Smooth muscle cell (in vitro differentiated cells): Measurements from ENCODE around the gene ARID4B. TPM values are rescaled to one million over a fixed set of nuclear protein-coding genes. Genes with fewer than 3 reads are reported as not detected.
"Not testable (repeated sequence)": the region's sequence is repeated elsewhere in the genome, so short reads cannot be mapped to it uniquely, and the experiment has no call there.

Experiments
- DNase-seq: peaks from one replicate; lab custom pipeline; 2025; ENCODE audit not compliant: unreplicated experiment; lab: John Stamatoyannopoulos, UW
- H2AFZ ChIP-seq: fragments of 200-600 bp; sonication (generic); 2 replicates; pipeline ENCODE4 v1.6.0; 2016; ENCODE audit warnings: antibody characterized with exemption, low read depth, mild to moderate bottlenecking
- H3F3A ChIP-seq: fragments of 200-600 bp; sonication (generic); 2 replicates; pipeline ENCODE4 v1.6.0; 2017; ENCODE audit warnings: antibody characterized with exemption, low read depth
- H3K27ac ChIP-seq: fragments of 200-600 bp; sonication (generic); 2 replicates; pipeline ENCODE4 v1.5.1; 2016; ENCODE audit warnings: low read depth, mild to moderate bottlenecking
- H3K27me3 ChIP-seq: fragments of 200-600 bp; sonication (generic); 2 replicates; pipeline ENCODE4 v1.6.1; 2016; ENCODE audit warnings: low read depth, mild to moderate bottlenecking
- H3K36me3 ChIP-seq: fragments of 200-600 bp; sonication (generic); 2 replicates; pipeline ENCODE4 v1.5.1; 2016; ENCODE audit warnings: low read depth
- H3K4me1 ChIP-seq: fragments of 200-600 bp; sonication (generic); 2 replicates; pipeline ENCODE4 v1.5.1; 2016; ENCODE audit warnings: low read depth
- H3K4me2 ChIP-seq: fragments of 200-600 bp; sonication (generic); 2 replicates; pipeline ENCODE4 v1.6.0; 2016; ENCODE audit warnings: mild to moderate bottlenecking
- H3K4me3 ChIP-seq: fragments of 200-600 bp; sonication (generic); 2 replicates; pipeline ENCODE4 v1.5.1; 2016; ENCODE audit warnings: mild to moderate bottlenecking
- H3K79me2 ChIP-seq: fragments of 200-600 bp; sonication (generic); 2 replicates; pipeline ENCODE4 v1.6.0; 2016; ENCODE audit warnings: low read depth, mild to moderate bottlenecking
- H3K9ac ChIP-seq: fragments of 200-600 bp; sonication (generic); 2 replicates; pipeline ENCODE4 v1.6.0; 2016; ENCODE audit warnings: low read depth
- H3K9me3 ChIP-seq: fragments of 200-600 bp; sonication (generic); replicated peaks from 2 replicates; pipeline ENCODE4 v1.5.1; 2016; ENCODE audit warnings: low read depth
- H4K20me1 ChIP-seq: fragments of 200-600 bp; sonication (generic); 2 replicates; pipeline ENCODE4 v1.6.0; 2016; ENCODE audit warnings: low read depth
- WGBS: methylation state at CpG from one replicate; pipeline ENCODE4 v1.1.7; 2016; ENCODE audit warnings: low lambda C conversion rate; 5-methylcytosine and 5-hydroxymethylcytosine counted together
- polyA plus RNA-seq: library from polyadenylated mRNA; unstranded; fragments of >200 nt; fragmentation: Nextera tagmentation; extraction: Ambion mirVana; gene quantifications from 2 replicates; pipeline ENCODE4 v1.2.1, GENCODE V29; 2016
- total RNA-seq: library from RNA; depleted of rRNA; stranded (reverse); fragments of >200 nt; gene quantifications from 2 replicates; pipeline ENCODE4 v1.2.3, GENCODE V29; 2014
- TF ChIP-seq, protein P1 (sequence below): fragments of 200-600 bp; sonication (generic); IDR thresholded peaks from 2 replicates; pipeline ENCODE4 v1.5.1; 2017; ENCODE audit warnings: borderline replicate concordance, mild to moderate bottlenecking, antibody characterized with exemption; ENCODE audit not compliant: insufficient read depth, poor library complexity, severe bottlenecking

Gene ARID4B
- total and polyA plus RNA-seq, 2 experiments from 2014 or later, result 29.0 to 33.2 TPM

DNA sequence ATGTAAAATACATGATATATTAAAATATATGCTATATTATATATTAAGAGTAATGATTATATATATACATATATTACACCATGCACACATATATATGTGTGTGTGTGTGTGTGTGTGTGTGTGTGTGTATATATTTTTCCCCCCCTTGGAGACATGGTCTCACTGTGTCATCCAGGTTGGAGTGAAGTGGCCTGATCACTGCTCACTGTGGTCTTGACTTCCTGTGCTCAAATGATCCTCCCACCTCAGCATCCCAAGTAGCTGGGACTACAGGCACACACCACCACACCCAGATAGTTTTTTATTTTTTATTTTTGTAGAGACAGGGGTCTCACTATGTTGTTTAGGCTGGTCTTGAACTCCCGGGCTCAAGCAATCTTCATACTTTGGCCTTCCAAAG lies 112.5 kb downstream of the ARID4B start:
- WGBS, result 84% methylated on average over 1 of the region's 1 CpG
- TF ChIP-seq, protein P1, sequence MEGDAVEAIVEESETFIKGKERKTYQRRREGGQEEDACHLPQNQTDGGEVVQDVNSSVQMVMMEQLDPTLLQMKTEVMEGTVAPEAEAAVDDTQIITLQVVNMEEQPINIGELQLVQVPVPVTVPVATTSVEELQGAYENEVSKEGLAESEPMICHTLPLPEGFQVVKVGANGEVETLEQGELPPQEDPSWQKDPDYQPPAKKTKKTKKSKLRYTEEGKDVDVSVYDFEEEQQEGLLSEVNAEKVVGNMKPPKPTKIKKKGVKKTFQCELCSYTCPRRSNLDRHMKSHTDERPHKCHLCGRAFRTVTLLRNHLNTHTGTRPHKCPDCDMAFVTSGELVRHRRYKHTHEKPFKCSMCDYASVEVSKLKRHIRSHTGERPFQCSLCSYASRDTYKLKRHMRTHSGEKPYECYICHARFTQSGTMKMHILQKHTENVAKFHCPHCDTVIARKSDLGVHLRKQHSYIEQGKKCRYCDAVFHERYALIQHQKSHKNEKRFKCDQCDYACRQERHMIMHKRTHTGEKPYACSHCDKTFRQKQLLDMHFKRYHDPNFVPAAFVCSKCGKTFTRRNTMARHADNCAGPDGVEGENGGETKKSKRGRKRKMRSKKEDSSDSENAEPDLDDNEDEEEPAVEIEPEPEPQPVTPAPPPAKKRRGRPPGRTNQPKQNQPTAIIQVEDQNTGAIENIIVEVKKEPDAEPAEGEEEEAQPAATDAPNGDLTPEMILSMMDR, result no peak
- peaks cover 7% of the 10 kb centered on the region for H3K79me2 ChIP-seq

DNA sequence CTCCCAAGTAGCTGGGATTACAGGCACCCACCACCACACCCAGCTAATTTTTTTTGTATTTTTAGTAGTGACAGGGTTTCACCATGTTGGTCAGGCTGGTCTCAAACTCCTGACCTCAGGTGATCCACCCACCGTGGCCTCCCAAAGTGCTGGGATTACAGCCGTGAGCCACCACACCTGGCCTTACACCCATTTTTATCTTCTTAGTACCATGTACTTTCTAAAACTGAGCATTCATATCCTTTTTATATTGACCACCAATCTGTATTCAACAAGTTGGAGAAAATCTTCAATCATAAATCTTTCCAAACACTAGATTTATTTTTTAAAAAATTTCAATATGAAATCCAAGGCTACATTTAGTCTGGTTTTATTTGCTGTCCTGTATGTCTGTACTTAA lies 113.0 kb downstream of the ARID4B start:
- H4K20me1 ChIP-seq, result peaks cover 13% of the 10 kb centered on the region
- not testable (repeated sequence) for H3K79me2 ChIP-seq, H3K4me1 ChIP-seq, H3K4me2 ChIP-seq, H3K27ac ChIP-seq, H2AFZ ChIP-seq, H3K9ac ChIP-seq, H3K9me3 ChIP-seq, H3K4me3 ChIP-seq, H3F3A ChIP-seq, H3K27me3 ChIP-seq, DNase-seq
- WGBS, result 97% methylated on average over 2 of the region's 2 CpGs
- peaks cover 20% of the 10 kb centered on the region for H3K36me3 ChIP-seq

More for the DNA sequence above, 112.5 kb downstream of the ARID4B start:
- H3K36me3 ChIP-seq, result peaks cover 24% of the 10 kb centered on the region
- no peak overlapping the region for H3K4me3 ChIP-seq
- no peak for DNase-seq
- H4K20me1 ChIP-seq, result peaks cover 13% of the 10 kb centered on the region
- no peak overlapping the region for H3K9ac ChIP-seq
- no peak overlapping the region for H3K27ac ChIP-seq
- H3K4me1 ChIP-seq, result no peaks in the 10 kb centered on the region
- H3K4me2 ChIP-seq, result no peak overlapping the region
- no peaks in the 10 kb centered on the region for H3F3A ChIP-seq
- H3K9me3 ChIP-seq, result no peaks in the 10 kb centered on the region
- H3K27me3 ChIP-seq, result no peaks in the 10 kb centered on the region
- H2AFZ ChIP-seq, result no peak overlapping the region

DNA sequence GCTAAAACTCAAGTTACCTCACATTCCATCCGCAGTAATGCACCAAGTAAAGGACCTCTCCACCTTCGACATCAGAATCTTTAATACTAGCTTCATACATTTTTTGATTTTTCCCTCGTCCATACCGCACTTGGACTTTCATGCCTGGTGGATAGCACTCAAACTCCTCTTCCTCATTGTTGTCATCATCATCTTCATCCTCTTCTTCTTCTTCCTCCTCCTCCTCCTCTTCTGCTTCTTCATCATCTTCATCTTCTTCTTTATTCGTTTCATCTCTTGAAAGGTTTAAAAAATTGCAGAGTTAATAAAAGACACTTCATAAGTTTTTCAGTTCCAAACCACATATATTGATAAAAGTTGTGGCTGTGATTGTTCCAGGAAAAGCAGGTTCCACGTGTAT lies 114.2 kb downstream of the ARID4B start:
- Histone ChIP-seq H3K9ac (no peak overlapping the region), H3K4me3 (no peak overlapping the region), H3K4me2 (no peak overlapping the region), H3K27ac (no peak overlapping the region), H4K20me1 (peaks cover 13% of the 10 kb centered on the region), H3K27me3 (no peaks in the 10 kb centered on the region), H2AFZ (no peak overlapping the region), H3K36me3 (peaks cover 10% of the 10 kb centered on the region), H3K4me1 (no peaks in the 10 kb centered on the region), H3K9me3 (no peaks in the 10 kb centered on the region), H3F3A (no peaks in the 10 kb centered on the region), H3K79me2 (no peaks in the 10 kb centered on the region)
- 97% methylated on average over 6 of the region's 6 CpGs for WGBS
- TF ChIP-seq, protein P1, result no peak
- no peak for DNase-seq

DNA sequence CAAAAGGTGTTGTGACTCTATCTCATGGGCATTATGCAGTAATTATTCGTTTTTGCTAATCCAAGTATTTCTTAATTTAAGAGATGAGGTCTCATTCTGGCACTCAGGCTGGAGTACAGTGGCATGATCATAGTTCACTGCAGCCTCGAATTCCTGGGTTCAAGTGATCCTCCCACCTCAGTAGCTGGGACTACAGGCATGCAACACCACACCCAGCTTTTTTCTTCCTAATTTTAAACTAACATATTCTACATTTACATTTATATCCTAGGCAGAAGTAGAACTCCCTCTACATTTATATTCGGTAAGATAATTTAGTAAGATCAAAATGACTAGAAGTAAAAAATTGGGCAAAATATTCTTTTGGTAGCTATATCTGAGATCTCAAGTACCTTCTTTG lies 116.5 kb downstream of the ARID4B start:
- no peaks in the 10 kb centered on the region for H3K79me2 ChIP-seq
- H3K36me3 ChIP-seq, result peaks cover 10% of the 10 kb centered on the region
- WGBS, result 96% methylated on average over 3 of the region's 3 CpGs
- H3K4me3 ChIP-seq, result no peak overlapping the region
- H3K27ac ChIP-seq, result no peak overlapping the region
- no peak for DNase-seq
- H3K27me3 ChIP-seq, result no peaks in the 10 kb centered on the region
- H2AFZ ChIP-seq, result no peak overlapping the region
- no peaks in the 10 kb centered on the region for H4K20me1 ChIP-seq
- no peaks in the 10 kb centered on the region for H3K9me3 ChIP-seq
- no peak overlapping the region for H3K9ac ChIP-seq
- TF ChIP-seq, protein P1, result no peak
- no peak overlapping the region for H3K4me2 ChIP-seq
- no peaks in the 10 kb centered on the region for H3F3A ChIP-seq
- H3K4me1 ChIP-seq, result no peaks in the 10 kb centered on the region
